ENCODE data around the gene CASKIN1.

Gene CASKIN1

GRCh38 chr16:2184962-2185361 lies 11.4 kb downstream of the CASKIN1 start:
- H3K4me1 ChIP-seq (ENCODE audit: insufficient read depth, low read length), result no peaks in the 10 kb centered on the region
- H3K4me3 ChIP-seq (ENCODE audit: low read length), result no peak overlapping the region
- no peak overlapping the region for H3K27ac ChIP-seq (ENCODE audit: low read length)
- H3K36me3 ChIP-seq (ENCODE audit: insufficient read depth, low read depth, low read length), result no peaks in the 10 kb centered on the region
- H3K9me3 ChIP-seq (ENCODE audit: insufficient read depth, low read depth, low read length), result no peaks in the 10 kb centered on the region
- no peaks in the 10 kb centered on the region for H3K27me3 ChIP-seq (ENCODE audit: insufficient read depth, low read length)
- H3K9ac ChIP-seq (ENCODE audit: low read depth, low read length), result no peak overlapping the region

GRCh38 chr16:2184346-2184745 lies 12.1 kb downstream of the CASKIN1 start:
- Histone ChIP-seq H3K36me3 (ENCODE audit: insufficient read depth, low read depth, low read length) (no peaks in the 10 kb centered on the region), H3K27me3 (ENCODE audit: insufficient read depth, low read length) (no peaks in the 10 kb centered on the region), H3K4me3 (ENCODE audit: low read length) (no peak overlapping the region), H3K9ac (ENCODE audit: low read depth, low read length) (no peak overlapping the region), H3K9me3 (ENCODE audit: insufficient read depth, low read depth, low read length) (no peaks in the 10 kb centered on the region), H3K4me1 (ENCODE audit: insufficient read depth, low read length) (no peaks in the 10 kb centered on the region), H3K27ac (ENCODE audit: low read length) (no peak overlapping the region)

GRCh38 chr16:2183671-2184070 lies 12.7 kb downstream of the CASKIN1 start:
- H3K9me3 ChIP-seq (ENCODE audit: insufficient read depth, low read depth, low read length), result no peaks in the 10 kb centered on the region
- H3K36me3 ChIP-seq (ENCODE audit: insufficient read depth, low read depth, low read length), result no peaks in the 10 kb centered on the region
- H3K27ac ChIP-seq (ENCODE audit: low read length), result no peak overlapping the region
- no peaks in the 10 kb centered on the region for H3K4me1 ChIP-seq (ENCODE audit: insufficient read depth, low read length)
- H3K9ac ChIP-seq (ENCODE audit: low read depth, low read length), result no peak overlapping the region
- no peaks in the 10 kb centered on the region for H3K27me3 ChIP-seq (ENCODE audit: insufficient read depth, low read length)
- no peak overlapping the region for H3K4me3 ChIP-seq (ENCODE audit: low read length)

- no peak overlapping the region for H3K9ac ChIP-seq (ENCODE audit: low read depth, low read length)
Measured at GRCh38 chr16:2181952-2182351, 14.5 kb downstream of the CASKIN1 start.

GRCh38 chr16:2180962-2181923 lies 15.2 kb downstream of the CASKIN1 start:
- no peak overlapping the region for H3K4me3 ChIP-seq (ENCODE audit: low read length)
- no peaks in the 10 kb centered on the region for H3K4me1 ChIP-seq (ENCODE audit: insufficient read depth, low read length)
- H3K27me3 ChIP-seq (ENCODE audit: insufficient read depth, low read length), result no peaks in the 10 kb centered on the region
- peaks cover 1% of the 10 kb centered on the region; the same call in 1 of the 2 replicates for H3K36me3 ChIP-seq (ENCODE audit: insufficient read depth, low read depth, low read length)
- H3K9ac ChIP-seq (ENCODE audit: low read depth, low read length), result no peak overlapping the region
- H3K9me3 ChIP-seq (ENCODE audit: insufficient read depth, low read depth, low read length), result no peaks in the 10 kb centered on the region
- H3K27ac ChIP-seq (ENCODE audit: low read length), result no peak overlapping the region

More at GRCh38 chr16:2181952-2182351, 14.5 kb downstream of the CASKIN1 start:
- no peaks in the 10 kb centered on the region for H3K9me3 ChIP-seq (ENCODE audit: insufficient read depth, low read depth, low read length)
- no peak overlapping the region for H3K4me3 ChIP-seq (ENCODE audit: low read length)
- no peaks in the 10 kb centered on the region for H3K36me3 ChIP-seq (ENCODE audit: insufficient read depth, low read depth, low read length)
- no peak overlapping the region for H3K27ac ChIP-seq (ENCODE audit: low read length)
- no peaks in the 10 kb centered on the region for H3K4me1 ChIP-seq (ENCODE audit: insufficient read depth, low read length)
- H3K27me3 ChIP-seq (ENCODE audit: insufficient read depth, low read length), result no peaks in the 10 kb centered on the region

- Histone ChIP-seq H3K4me3 (ENCODE audit: low read length) (no peak overlapping the region), H3K27me3 (ENCODE audit: insufficient read depth, low read length) (no peaks in the 10 kb centered on the region), H3K9ac (ENCODE audit: low read depth, low read length) (no peak overlapping the region), H3K9me3 (ENCODE audit: insufficient read depth, low read depth, low read length) (no peaks in the 10 kb centered on the region), H3K36me3 (ENCODE audit: insufficient read depth, low read depth, low read length) (peaks cover 9% of the 10 kb centered on the region), H3K27ac (ENCODE audit: low read length) (no peak overlapping the region), H3K4me1 (ENCODE audit: insufficient read depth, low read length) (no peaks in the 10 kb centered on the region)
Measured at GRCh38 chr16:2180461-2180860, 15.9 kb downstream of the CASKIN1 start.

GRCh38 chr16:2179576-2179975 lies 16.8 kb downstream of the CASKIN1 start:
- H3K9me3 ChIP-seq (ENCODE audit: insufficient read depth, low read depth, low read length), result no peaks in the 10 kb centered on the region
- no peak overlapping the region for H3K27ac ChIP-seq (ENCODE audit: low read length)
- no peak overlapping the region for H3K9ac ChIP-seq (ENCODE audit: low read depth, low read length)
- no peaks in the 10 kb centered on the region for H3K27me3 ChIP-seq (ENCODE audit: insufficient read depth, low read length)
- peaks cover 18% of the 10 kb centered on the region for H3K36me3 ChIP-seq (ENCODE audit: insufficient read depth, low read depth, low read length)
- H3K4me3 ChIP-seq (ENCODE audit: low read length), result no peak overlapping the region
- no peaks in the 10 kb centered on the region for H3K4me1 ChIP-seq (ENCODE audit: insufficient read depth, low read length)

GRCh38 chr16:2179107-2179501 lies 17.3 kb downstream of the CASKIN1 start:
- Histone ChIP-seq H3K36me3 (ENCODE audit: insufficient read depth, low read depth, low read length) (peaks cover 23% of the 10 kb centered on the region), H3K4me1 (ENCODE audit: insufficient read depth, low read length) (no peaks in the 10 kb centered on the region)

GRCh38 chr16:2178321-2179106 lies 17.9 kb downstream of the CASKIN1 start:
- no peak overlapping the region for H3K27ac ChIP-seq (ENCODE audit: low read length)
- H3K27me3 ChIP-seq (ENCODE audit: insufficient read depth, low read length), result no peaks in the 10 kb centered on the region
- H3K9me3 ChIP-seq (ENCODE audit: insufficient read depth, low read depth, low read length), result no peaks in the 10 kb centered on the region
- H3K4me3 ChIP-seq (ENCODE audit: low read length), result no peak overlapping the region
- H3K36me3 ChIP-seq (ENCODE audit: insufficient read depth, low read depth, low read length), result peaks cover 27% of the 10 kb centered on the region
- no peaks in the 10 kb centered on the region for H3K4me1 ChIP-seq (ENCODE audit: insufficient read depth, low read length)
- H3K9ac ChIP-seq (ENCODE audit: low read depth, low read length), result no peak overlapping the region

More at GRCh38 chr16:2179107-2179501, 17.3 kb downstream of the CASKIN1 start:
- no peak overlapping the region for H3K27ac ChIP-seq (ENCODE audit: low read length)
- no peak overlapping the region for H3K9ac ChIP-seq (ENCODE audit: low read depth, low read length)
- H3K4me3 ChIP-seq (ENCODE audit: low read length), result no peak overlapping the region
- H3K9me3 ChIP-seq (ENCODE audit: insufficient read depth, low read depth, low read length), result no peaks in the 10 kb centered on the region
- H3K27me3 ChIP-seq (ENCODE audit: insufficient read depth, low read length), result no peaks in the 10 kb centered on the region

GRCh38 chr16:2177561-2177960 lies 18.8 kb downstream of the CASKIN1 start:
- H3K9ac ChIP-seq (ENCODE audit: low read depth, low read length), result no peak overlapping the region
- no peaks in the 10 kb centered on the region for H3K27me3 ChIP-seq (ENCODE audit: insufficient read depth, low read length)
- H3K27ac ChIP-seq (ENCODE audit: low read length), result no peak overlapping the region
- no peak overlapping the region for H3K4me3 ChIP-seq (ENCODE audit: low read length)
- H3K36me3 ChIP-seq (ENCODE audit: insufficient read depth, low read depth, low read length), result peaks cover 34% of the 10 kb centered on the region
- no peaks in the 10 kb centered on the region for H3K4me1 ChIP-seq (ENCODE audit: insufficient read depth, low read length)
- H3K9me3 ChIP-seq (ENCODE audit: insufficient read depth, low read depth, low read length), result no peaks in the 10 kb centered on the region

- H3K27ac ChIP-seq (ENCODE audit: low read length), result no peak overlapping the region
- peaks cover 36% of the 10 kb centered on the region for H3K36me3 ChIP-seq (ENCODE audit: insufficient read depth, low read depth, low read length)
- no peaks in the 10 kb centered on the region for H3K9me3 ChIP-seq (ENCODE audit: insufficient read depth, low read depth, low read length)
- no peaks in the 10 kb centered on the region for H3K27me3 ChIP-seq (ENCODE audit: insufficient read depth, low read length)
- H3K4me1 ChIP-seq (ENCODE audit: insufficient read depth, low read length), result no peaks in the 10 kb centered on the region
- H3K9ac ChIP-seq (ENCODE audit: low read depth, low read length), result no peak overlapping the region
- no peak overlapping the region for H3K4me3 ChIP-seq (ENCODE audit: low read length)
Measured at GRCh38 chr16:2177101-2177500, 19.3 kb downstream of the CASKIN1 start.

All from iPS-20b (cell line).